ENCODE results near the gene NANOS3.

The NANOS3 gene

DNA sequence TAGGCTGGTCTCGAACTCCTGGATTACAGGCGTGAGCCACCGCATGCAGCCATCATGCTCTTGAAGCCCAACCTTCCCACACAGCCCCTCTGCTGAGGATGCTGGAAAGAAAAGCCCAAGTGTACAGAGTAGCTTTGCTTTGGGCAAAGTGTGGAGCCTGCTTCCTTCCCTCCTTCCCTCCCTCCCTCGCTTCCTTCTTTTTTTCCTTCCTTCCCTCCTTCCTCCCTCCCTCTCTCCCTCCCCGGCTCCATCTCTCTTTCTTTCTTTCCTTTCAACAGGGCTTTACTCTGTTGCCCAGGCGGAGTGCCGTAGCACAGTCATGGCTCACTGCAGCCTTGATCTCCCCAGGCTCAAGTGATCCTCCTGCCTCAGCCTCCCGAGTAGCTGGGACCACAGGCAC, 31.7 kb downstream of the NANOS3 start:
- TF ChIP-seq CTCF (IDR thresholded peaks at IDR 0.05; ENCODE audit: control insufficient read depth, insufficient read depth, low read depth, low read length, missing control alignments), result no peak
- no peak overlapping the region for H3K4me3 ChIP-seq (ENCODE audit: control insufficient read depth, low read depth, low read length)
- DNase-seq (ENCODE audit: low read depth), result no peak

DNA sequence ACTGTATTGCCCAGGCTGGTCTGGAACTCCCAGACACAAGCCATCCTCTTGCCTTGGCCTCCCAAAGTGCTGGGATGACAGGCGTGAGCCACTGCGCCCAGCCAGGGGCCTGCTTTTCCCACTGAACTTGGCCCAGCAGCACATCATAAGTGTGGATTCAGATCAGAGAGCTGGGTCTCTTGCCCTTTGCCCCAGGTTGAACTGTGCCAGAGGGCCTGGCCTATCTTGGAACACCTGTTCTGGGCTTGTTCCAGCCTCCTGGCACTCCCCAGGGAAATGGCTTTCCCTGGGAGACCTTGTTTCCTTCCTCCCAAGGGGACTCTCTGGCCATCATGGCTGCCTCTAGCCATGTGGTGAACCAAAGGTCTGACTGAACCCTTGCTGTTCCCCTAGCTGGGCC, 32.5 kb downstream of the NANOS3 start:
- H3K4me3 ChIP-seq (ENCODE audit: control insufficient read depth, low read depth, low read length), result no peak overlapping the region
- no peak for DNase-seq (ENCODE audit: low read depth)
- TF ChIP-seq CTCF (IDR thresholded peaks at IDR 0.05; ENCODE audit: control insufficient read depth, insufficient read depth, low read depth, low read length, missing control alignments), result no peak

GRCh38 chr19:13913352-13913751, 36.4 kb downstream of the NANOS3 start:
- DNase-seq (ENCODE audit: low read depth), result no peak
- no peak for TF ChIP-seq CTCF (IDR thresholded peaks at IDR 0.05; ENCODE audit: control insufficient read depth, insufficient read depth, low read depth, low read length, missing control alignments)
- H3K4me3 ChIP-seq (ENCODE audit: control insufficient read depth, low read depth, low read length), result no peak overlapping the region

GRCh38 chr19:13914777-13915176, 37.8 kb downstream of the NANOS3 start:
- H3K4me3 ChIP-seq (ENCODE audit: control insufficient read depth, low read depth, low read length), result no peak overlapping the region
- no peak for DNase-seq (ENCODE audit: low read depth)
- TF ChIP-seq CTCF (IDR thresholded peaks at IDR 0.05; ENCODE audit: control insufficient read depth, insufficient read depth, low read depth, low read length, missing control alignments), result no peak

DNA sequence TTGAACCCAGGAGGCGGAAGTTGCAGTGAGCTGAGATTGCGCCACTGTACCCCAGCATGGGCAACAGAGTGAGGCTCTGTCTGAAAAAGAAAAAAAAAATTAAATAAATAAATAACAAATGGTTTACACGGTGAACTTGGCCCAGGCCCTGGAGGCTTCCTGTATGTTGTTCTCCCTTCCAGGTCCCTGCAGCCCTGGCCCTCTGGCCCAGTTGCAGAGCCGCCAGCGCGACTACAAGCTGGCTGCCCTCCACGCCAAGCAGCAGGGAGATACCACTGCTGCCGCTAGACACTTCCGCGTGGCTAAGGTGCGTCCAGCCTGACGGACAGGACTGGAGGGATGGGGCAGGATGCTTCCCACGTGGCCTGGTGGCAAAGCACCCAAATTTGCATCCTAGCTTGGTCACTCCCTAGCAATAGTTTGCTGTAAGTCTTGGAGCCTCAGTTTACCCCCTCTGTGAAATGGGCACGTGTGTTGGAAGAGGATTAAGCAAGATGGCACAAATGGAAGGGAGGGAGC, 41.0 kb downstream of the NANOS3 start:
- no peak for DNase-seq (ENCODE audit: low read depth)
- TF ChIP-seq CTCF (IDR thresholded peaks at IDR 0.05; ENCODE audit: control insufficient read depth, insufficient read depth, low read depth, low read length, missing control alignments), result no peak
- no peak overlapping the region for H3K4me3 ChIP-seq (ENCODE audit: control insufficient read depth, low read depth, low read length)

GRCh38 chr19:13918726-13919411, 41.9 kb downstream of the NANOS3 start:
- TF ChIP-seq CTCF (IDR thresholded peaks at IDR 0.05; ENCODE audit: control insufficient read depth, insufficient read depth, low read depth, low read length, missing control alignments), result no peak
- no peak overlapping the region for H3K4me3 ChIP-seq (ENCODE audit: control insufficient read depth, low read depth, low read length)
- no peak for DNase-seq (ENCODE audit: low read depth)

Measured in AG09309 (cell line).